Dedifferentiated amniotic fluid mesenchymal stem cell (primary cell): ENCODE data around the gene NEAT1.
"Not testable (repeated sequence)": the region's sequence is repeated elsewhere in the genome, so short reads cannot be mapped to it uniquely, and the experiment has no call there.

ENCODE experiments used
- DNase-seq: peaks from one replicate; pipeline ENCODE4 v3.0.0-alpha.2; 2016; ENCODE audit errors: extremely low spot score

Gene NEAT1

DNA sequence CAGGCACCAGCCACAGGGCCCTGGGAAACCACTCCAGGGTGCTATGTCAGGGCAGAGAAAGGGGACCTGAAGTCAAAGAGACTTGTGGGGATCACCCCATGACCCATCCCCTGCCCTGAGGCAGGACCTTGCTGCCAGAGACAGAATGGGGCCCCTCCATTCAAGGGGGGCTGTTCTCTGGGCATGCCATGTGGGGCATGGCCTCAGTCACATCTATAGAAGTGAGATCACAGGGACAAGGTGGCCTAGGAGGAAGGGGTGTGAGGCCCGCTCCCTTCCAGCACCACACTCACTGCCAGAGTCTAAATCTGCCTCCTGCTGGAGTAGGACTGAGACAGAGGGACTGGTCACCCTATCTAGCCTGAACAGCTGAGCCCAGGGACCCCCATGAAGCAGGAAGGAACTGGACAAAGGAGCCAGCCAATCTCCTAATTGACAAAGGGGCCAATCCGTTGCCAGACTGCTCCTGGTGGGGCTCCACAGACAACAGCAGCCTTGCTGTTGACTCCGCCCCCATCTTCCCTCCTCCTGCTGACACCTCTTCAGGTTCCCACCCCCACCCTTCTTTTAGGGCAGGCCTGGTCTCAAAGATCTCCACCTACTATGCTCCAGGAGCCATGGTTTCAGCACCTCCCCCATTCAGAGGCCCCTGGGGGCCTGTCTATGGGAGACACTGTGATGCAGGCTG is 26.0 kb downstream of the NEAT1 start:
- no peak for DNase-seq

DNA sequence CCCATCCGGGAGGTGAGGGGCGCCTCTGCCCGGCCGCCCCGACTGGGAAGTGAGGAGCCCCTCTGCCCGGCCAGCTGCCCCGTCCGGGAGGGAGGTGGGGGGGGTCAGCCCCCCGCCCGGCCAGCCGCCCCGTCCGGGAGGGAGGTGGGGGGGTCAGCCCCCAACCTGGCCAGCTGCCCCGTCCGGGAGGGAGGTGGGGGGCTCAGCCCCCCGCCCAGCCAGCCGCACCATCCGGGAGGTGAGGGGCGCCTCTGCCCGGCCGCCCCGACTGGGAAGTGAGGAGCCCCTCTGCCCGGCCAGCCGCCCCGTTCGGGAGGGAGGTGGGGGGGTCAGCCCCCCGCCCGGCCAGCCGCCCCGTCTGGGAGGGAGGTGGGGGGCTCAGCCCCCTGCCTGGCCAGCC is 28.7 kb downstream of the NEAT1 start:
- not testable (repeated sequence) for DNase-seq

DNA sequence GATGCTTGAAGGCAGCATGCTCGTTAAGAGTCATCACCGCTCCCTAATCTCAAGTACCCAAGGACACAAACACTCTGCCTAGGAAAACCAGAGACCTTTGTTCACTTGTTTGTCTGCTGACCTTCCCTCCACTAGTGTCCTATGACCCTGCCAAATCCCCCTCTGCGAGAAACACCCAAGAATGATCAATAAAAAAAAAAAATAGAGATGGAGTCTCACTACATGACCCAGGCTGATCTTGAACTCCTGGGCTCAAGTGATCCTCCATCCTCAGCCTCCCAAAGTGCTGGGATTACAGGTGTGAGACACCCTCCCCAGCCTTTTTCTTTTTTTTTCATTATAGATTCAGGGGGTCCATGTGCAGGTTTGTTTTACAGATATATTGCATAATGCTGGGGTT is 29.7 kb downstream of the NEAT1 start:
- not testable (repeated sequence) for DNase-seq

DNA sequence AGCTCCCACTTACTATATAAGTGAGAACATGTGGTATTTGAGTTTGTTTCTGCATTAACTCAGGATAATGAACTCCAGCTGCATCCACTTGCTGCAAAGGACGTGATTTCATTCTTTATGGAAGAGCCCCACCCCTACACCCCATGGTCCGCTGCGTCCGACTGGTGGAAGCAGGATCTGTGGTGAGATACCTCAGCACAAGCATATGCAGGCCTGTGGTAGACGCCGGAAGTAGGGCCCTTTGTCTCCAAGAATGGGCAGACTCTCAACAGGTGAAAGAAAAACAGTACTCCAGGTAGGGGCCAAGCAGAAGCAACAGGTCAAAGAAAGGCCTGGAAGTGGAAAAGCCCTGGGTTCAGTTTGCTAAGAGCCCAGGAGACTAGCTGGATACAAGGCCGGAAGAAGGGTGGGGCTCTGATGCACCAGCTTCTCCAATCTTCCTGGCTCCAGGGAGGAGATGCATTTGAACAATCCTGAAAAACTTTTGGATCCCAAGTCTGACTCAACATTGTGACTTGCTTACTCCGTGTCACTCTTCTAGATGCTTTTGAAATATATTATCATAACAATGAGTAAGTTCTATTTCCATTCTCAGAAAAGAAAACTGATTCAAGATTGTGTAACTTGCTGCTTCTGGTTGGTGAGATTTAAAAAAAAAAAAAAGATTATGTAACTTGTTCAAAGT is 30.4 kb downstream of the NEAT1 start:
- peak; percentile 90 for DNase-seq

DNA sequence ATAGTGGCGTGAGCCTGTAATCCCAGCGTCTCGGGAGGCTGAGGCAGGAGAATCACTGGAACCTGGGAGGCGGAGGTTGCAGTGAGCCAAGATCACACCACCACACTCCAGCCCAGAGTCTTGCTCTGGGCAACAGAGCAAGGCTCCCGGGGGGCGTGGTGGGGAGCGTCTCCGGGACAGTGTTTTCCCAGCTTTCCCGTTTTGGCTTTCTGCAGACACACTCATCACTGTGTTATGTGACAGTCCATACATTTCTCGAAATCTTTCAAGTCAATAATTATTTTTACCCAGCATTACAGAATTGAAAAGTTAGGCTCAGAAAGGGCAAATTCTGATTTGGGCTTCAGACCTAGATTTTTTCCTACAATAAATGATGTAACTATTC is 31.7 kb downstream of the NEAT1 start:
- no peak for DNase-seq

DNA sequence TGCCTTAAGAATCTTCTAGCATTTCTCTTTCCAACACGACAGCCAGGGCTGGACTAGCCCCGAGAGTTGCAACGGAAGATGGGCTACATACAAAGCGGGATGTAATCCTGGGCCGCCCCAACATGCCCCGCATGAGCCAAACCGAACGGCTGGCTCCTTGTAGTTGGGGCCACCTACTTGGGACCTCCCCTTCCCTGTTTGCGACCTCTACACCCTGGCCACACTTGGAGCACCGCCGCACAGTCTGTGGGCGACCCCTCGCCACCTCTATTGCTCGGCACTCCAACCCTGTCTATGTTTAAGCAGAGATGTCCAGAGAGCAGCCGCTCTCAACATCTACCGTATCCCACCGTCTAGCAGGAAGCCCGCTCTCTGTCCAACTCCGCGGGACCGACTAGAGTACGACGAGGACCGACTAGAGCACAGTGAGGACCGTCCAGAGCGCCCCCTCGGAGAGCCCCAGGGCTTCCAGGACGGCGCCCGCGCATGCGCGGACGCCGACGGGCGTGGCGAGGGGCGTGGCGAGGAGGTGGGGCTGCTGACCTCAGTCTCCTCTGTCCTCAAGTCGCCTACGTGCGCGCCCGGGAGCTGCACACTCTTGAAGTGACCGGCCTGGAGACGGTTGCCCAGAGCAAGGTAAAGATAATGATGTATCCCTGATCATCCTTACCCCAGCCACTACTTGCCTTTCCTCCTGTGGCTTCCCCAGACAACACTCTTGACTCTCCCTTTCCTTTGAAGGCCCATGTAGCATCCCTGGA is 32.3 kb downstream of the NEAT1 start:
- no peak for DNase-seq

DNA sequence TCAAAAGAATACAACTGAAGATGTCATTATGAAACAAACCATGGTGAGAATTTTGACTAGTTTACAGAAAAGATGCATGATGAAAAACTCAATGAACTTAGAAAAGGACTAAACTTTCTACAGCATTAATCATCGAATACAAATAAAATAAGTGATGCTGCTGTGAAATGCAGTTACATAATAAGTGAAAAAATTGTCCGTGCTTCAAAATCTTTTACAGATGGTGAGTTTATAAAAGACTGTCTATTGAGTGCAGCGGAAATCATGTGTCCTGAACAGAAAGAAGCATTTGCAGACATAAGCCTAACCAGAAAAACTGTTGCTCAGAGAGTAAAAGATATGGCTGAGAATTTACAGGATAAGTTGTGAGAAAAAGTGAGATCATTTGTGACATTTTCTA is 33.8 kb downstream of the NEAT1 start:
- DNase-seq: no peak

DNA sequence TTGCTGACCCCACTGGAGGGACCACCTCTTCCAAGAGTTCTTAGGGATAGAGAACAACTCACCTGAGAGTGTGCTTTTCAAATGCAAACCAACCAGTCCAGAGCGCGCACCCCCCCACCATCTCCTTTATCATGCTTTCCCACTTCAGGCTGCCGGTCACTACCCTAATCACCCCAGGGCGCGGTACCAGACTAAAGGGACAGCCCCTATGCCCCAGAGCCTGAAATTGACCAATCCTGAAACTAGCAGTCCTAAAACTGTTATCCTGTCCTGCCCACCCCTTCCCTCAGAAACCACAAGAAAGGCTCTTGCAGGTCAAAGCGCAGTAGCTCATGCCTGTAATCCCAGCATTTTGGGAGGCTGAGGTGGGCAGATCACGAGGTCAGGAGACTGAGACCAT is 37.0 kb downstream of the NEAT1 start:
- no peak for DNase-seq

DNA sequence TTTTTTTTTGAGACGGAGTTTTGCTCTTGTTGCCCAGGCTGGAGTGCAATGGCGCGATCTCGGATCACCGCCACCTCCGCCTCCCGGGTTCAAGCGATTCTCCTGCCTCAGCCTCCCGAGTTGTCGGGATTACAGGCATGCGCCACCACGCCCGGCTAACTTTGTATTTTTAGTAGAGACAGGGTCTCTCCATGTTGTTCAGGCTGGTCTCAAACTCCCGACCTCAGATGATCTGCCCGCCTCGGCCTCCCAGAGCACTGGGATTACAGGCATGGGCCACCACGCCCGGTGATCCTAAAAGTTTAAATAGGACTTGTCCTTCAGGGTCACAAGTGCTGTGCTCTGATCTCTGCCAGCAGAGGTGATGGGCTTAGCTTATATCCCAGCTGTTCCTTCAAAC is 42.9 kb downstream of the NEAT1 start:
- not testable (repeated sequence) for DNase-seq

DNA sequence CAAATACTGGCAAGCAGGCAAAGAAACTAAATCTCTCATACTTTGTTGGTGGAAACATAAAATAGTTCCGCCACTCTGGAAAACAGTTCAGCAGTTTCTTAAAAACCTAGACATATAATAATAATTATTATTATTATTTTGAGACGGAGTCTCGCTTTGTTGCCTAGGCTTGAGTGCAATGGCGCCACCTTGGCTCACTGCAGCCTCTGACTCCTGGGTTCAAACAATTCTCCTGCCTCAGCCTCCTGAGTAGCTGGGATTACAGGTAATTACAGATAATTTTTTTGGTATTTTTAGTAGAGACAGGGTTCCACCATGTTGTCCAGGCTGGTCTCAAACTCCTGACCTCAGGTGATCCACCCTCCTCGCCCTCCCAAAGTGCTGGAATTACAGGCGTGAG is 44.7 kb downstream of the NEAT1 start:
- DNase-seq: not testable (repeated sequence)

DNA sequence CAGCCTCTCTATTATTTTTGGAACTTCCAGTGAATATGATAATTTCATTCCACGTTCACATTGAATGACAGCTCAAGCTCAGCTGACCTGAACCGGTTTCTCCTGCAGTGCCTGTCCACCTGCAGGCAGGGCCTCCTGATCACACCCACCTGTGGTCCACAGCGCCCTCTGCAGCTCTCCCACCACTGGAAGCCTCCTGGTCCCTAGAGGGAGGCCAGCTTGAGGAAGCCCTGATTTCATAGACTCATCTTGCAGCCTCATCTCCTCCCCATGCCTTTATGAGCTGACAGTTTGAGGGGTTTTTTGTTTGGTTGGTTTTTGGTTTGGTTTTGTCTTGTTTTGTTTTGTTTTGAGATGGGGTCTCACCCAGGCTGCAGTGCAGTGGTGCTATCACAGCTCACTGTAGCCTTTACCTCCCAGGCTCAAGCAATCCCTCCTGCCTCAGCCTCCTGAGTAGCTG is 46.3 kb downstream of the NEAT1 start:
- DNase-seq: no peak

DNA sequence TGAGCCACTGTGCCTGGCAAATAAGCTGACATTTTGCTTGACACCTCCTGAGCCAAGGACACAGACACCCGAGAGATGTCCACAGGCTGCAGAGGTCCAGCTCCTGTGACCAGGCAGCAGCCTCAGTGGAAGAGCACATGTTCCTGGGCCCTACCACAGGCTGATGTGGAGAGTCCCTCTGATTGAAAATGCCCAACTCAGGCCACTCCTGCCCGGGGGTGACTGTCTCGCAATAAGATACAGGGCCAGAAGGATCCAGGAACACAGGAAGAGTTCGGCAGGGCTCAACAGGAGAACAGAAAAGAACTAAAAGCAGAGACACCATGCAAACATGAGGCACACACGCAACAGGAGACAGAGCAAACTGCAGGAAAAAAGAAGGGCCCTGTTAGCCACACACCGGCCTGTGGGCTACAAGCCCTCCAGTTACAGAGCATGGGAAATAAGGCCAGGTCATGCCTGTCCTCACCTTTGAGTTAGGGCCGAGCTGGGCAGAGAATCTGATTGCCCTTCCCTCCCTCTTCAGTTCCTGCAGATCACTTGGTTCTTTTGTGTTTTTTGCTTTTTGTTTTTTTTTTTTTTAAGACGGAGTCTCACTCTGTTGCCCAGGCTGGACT is 47.9 kb downstream of the NEAT1 start:
- no peak for DNase-seq

DNA sequence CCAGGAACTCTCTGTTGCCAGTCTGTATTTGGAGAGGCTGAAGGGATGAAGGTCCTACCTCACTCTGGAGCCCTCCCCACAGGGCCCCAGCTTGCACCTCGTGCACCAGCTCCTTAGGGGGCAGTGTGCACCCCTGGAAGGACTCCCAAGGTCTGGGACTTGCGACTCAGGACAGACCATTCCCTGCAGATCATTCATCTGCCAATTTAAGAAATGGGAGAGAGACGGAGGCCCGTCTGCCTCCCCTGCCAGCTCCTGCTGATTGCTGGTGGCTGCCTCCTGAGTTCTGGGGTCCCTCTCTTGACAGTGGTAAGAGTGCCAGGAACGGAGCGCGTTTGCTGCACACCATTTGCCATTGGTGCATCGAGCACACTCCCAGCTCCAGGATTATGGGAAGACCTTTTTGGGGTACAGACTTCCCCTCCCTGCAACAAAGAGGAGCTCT is 48.9 kb downstream of the NEAT1 start:
- DNase-seq: no peak

DNA sequence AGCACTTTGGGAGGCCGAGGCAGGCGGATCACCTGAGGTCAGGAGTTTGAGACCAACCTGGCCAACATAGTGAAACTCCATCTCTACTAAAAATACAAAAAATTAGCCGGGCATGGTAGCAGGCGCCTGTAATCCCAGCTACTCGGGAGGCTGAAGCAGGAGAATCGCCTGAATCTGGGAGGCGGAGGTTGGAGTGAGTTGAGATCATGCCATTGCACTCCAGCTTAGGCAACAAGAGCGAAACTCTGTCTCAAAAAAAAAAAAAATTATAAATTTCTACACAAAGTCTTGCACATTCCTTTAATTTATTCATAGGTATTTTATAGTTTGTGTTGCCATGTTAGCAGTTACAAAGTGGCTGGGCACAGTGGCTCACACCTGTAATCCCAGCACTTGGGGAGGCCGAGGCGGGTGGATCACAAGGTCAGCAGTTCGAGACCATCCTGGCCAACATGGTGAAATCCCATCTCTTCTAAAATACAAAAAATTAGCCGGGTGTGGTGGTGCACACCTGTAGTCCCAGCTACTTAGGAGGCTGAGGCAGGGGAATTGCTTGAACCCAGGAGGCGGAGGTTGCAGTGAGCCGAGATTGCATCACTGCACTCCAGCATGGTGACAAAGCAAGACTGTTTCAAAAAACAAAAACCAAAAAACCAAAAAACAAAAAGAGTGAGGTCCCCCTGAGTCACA is 50.1 kb downstream of the NEAT1 start:
- DNase-seq: not testable (repeated sequence)

DNA sequence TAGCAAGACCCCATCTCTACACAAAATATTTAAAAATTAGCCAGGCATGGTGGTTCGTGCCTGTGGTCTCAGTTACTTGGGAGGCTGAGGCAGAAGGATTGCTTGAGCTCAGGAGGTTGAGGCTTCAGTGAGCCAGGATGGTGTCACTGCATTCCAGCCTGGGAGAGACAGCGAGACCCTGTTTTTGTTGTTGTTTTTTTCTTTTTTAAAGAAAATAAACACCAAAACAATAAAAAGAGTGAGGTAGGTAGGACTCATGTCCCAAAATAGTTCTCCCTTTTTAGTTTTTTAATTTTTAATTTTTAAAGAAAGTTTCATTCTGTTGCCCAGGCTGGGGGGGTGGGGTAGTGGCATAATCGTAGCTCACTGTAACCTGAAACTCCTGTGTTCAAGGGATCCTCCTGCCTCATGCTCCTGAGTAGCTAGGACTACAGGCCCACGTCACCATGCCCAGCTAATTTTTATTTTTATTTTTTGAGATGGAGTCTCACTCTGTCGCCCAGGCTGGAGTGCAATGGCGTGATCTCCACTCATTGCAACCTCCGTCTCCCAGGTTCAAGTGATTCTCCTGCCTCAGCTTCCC is 50.8 kb downstream of the NEAT1 start:
- no peak for DNase-seq

DNA sequence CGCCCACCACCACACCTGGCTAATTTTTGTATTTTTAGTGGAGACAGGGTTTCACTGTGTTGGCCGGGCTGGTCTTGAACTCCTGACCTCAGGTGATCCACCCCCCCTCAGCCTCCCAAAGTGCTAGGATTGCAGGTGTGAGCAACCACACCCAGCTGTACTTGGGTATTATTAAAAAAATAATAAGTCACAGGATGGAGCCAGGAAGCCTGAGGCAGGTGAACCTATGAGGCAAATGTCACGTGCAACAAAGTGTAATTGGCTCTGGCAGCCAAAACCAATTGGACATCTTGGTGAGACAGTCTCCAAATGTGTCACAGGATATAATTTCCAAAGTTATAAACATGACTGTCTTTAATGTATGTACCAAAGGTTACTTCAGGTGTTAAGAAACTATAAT is 52.3 kb downstream of the NEAT1 start:
- DNase-seq: no peak

DNA sequence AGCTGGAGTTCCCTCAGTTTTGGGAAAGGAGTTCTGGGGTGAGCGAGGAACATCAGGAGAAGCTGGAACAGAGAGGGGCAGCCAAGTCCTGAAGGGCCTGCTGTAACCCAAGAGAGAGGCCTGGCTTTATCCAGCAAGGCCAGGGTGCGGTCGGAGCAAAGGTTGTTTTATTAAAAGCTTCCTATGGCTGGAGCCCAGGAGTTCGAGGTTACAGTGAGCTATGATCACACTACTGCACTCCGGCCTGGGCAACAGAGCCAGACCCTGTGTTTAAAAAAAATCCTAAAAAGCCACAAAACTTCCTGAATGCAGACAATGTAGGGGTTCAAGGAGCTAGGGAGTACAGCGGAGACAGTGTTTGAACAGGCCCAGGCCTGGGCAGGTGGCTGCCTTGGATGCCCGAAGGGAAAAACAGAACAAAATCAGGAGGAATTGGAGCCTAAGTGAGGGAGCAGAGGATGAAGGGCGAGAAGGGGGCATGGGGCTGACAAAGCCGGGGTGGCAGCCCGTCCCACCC is 54.1 kb downstream of the NEAT1 start:
- no peak for DNase-seq

DNA sequence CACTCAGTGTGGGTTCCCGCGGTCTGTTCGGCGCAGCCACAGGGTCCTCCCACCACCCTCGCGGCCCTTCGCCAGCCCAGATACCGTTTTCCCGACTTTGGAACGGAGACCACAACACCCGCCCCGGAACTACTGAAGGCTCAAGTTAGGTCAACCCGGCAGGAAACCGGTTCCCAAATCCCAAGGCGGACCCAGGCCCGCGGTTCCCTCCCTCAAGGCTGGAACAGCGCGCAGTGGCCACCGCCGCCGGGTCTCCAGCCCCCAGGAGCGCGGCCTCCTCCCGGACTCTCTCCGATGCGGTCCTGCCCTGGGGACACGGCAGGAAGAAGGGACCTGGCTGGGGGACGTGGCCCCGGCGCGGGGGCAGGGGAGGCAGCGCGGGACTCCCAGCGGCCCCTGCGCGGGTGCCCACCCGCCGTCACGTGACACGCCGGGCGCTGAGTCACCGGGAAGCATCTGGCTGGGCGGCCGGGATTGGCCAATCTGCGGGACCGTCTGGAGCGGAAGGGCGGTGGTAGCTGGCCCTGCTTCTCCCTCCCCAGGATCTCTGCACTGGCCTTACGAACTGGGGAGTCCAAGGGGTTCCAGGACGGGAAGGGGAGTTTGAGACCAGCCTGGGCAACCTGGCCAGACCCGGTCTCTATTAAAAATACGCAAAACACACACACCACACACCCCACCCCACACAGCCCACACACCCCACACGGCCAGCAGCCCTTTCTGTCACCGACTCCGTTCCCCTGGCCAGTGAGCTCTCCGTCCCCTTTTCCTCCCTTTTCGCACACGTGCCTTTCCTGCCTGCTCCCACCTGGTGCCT is 54.8 kb downstream of the NEAT1 start:
- DNase-seq: peak; percentile 90

DNA sequence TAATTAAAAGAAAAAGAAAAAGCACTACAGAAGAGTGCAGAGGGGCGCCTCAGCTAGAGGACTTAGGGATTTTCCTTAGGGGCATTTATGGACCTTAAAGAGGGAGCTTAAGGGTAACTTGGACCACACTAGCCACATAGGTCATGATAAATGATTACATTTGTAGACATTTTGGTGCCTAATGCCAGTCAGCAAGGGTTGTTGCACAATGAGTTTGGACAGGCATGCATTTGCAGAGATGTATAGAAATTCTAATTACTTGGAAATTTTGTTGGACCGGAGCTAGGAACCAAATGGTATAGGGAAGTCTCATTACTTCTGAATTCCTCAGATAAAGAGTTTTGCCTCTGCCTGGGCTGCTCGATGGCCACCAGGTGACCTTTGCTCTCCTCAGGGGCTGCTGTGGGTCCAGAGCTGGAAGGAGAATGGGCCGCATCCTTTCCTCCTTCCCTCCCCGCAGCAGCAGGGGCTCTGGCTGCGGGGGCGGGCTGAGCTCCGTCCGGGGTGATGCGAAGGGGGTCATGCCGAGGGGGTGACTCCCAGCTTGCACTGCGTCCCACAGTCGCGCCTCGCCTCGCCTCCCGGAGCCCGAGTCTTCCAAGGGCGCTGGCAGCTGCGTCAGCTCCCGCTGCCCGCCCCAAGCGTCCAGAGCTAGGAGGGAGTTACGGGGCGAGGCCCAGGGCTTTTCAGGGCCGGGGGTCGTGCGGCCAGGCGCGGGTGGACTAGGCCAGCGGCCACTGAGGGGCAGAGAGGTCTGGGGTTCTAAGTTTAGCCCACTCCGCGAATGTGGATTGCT is 56.0 kb downstream of the NEAT1 start:
- no peak for DNase-seq
